H9 (cell line): ENCODE measurements around the gene ZNF566. TPM values are rescaled to one million over a fixed set of nuclear protein-coding genes. Genes with fewer than 3 reads are reported as not detected.

Source experiments
- DNase-seq: peaks from one replicate; pipeline ENCODE4 v3.0.0-alpha.2; 2017
- H2AFZ ChIP-seq: one replicate; pipeline ENCODE4 v1.6.1; 2013; ENCODE audit warnings: mild to moderate bottlenecking, low read length, control low read depth, moderate library complexity
- H2AK5ac ChIP-seq: 2 replicates; pipeline ENCODE4 v1.6.1; 2013; ENCODE audit warnings: low read length, control low read depth, mixed read lengths; ENCODE audit not compliant: insufficient read length
- H2BK120ac ChIP-seq: one replicate; pipeline ENCODE4 v1.6.1; 2013; ENCODE audit warnings: low read depth, mild to moderate bottlenecking, low read length, control low read depth, inconsistent platforms; ENCODE audit not compliant: poor library complexity, severe bottlenecking
- H2BK12ac ChIP-seq: 2 replicates; pipeline ENCODE4 v1.6.1; 2013; ENCODE audit warnings: low read length, control low read depth, mixed read lengths, low read depth; ENCODE audit not compliant: insufficient read length
- H2BK15ac ChIP-seq: 2 replicates; pipeline ENCODE4 v1.6.1; 2013; ENCODE audit warnings: low read depth, low read length, control low read depth
- H2BK20ac ChIP-seq: one replicate; pipeline ENCODE4 v1.6.1; 2013; ENCODE audit warnings: low read depth, mild to moderate bottlenecking, low read length, control low read depth, inconsistent platforms; ENCODE audit not compliant: poor library complexity, severe bottlenecking
- H2BK5ac ChIP-seq: 2 replicates; pipeline ENCODE4 v1.6.1; 2013; ENCODE audit warnings: low read length, control low read depth, mixed read lengths; ENCODE audit not compliant: insufficient read length
- H3K14ac ChIP-seq: 2 replicates; pipeline ENCODE4 v1.6.1; 2013; ENCODE audit warnings: low read length, control low read depth; ENCODE audit not compliant: insufficient read depth
- H3K18ac ChIP-seq: 2 replicates; pipeline ENCODE4 v1.6.1; 2013; ENCODE audit warnings: low read depth, mild to moderate bottlenecking, mixed read lengths, low read length, control low read depth; ENCODE audit not compliant: insufficient read length
- H3K23ac ChIP-seq: 2 replicates; pipeline ENCODE4 v1.6.1; 2013; ENCODE audit warnings: low read length, control low read depth, mixed read lengths, low read depth; ENCODE audit not compliant: insufficient read length
- H3K23me2 ChIP-seq: 2 replicates; pipeline ENCODE4 v1.6.1; 2013; ENCODE audit warnings: low read depth, mild to moderate bottlenecking, mixed read lengths, low read length, control low read depth; ENCODE audit not compliant: insufficient read length, poor library complexity, severe bottlenecking
- H3K27ac ChIP-seq: 2 replicates; pipeline ENCODE4 v1.5.1; 2013; ENCODE audit warnings: low read length, control low read depth, mixed read lengths, low read depth; ENCODE audit not compliant: insufficient read length
- H3K27me3 ChIP-seq: 2 replicates; pipeline ENCODE4 v1.6.1; 2013; ENCODE audit warnings: low read length, control low read depth, inconsistent platforms; ENCODE audit not compliant: insufficient read depth
- H3K4ac ChIP-seq: 2 replicates; pipeline ENCODE4 v1.6.1; 2013; ENCODE audit warnings: low read depth, mild to moderate bottlenecking, control low read depth, inconsistent platforms, low read length, moderate library complexity
- H3K4me1 ChIP-seq: 2 replicates; pipeline ENCODE4 v1.6.1; 2013; ENCODE audit warnings: low read length, control low read depth, inconsistent platforms; ENCODE audit not compliant: insufficient read depth
- H3K4me2 ChIP-seq: 2 replicates; pipeline ENCODE4 v1.6.1; 2013; ENCODE audit warnings: low read length, control low read depth, mixed read lengths; ENCODE audit not compliant: insufficient read length, insufficient read depth
- H3K56ac ChIP-seq: 2 replicates; pipeline ENCODE4 v1.6.1; 2013; ENCODE audit warnings: low read depth, mild to moderate bottlenecking, mixed read lengths, low read length, control low read depth; ENCODE audit not compliant: insufficient read length
- H3K79me1 ChIP-seq: 2 replicates; pipeline ENCODE4 v1.6.1; 2013; ENCODE audit warnings: low read depth, mild to moderate bottlenecking, moderate library complexity, low read length, control low read depth, inconsistent platforms; ENCODE audit not compliant: insufficient read depth, poor library complexity, severe bottlenecking
- H3K79me2 ChIP-seq: 2 replicates; pipeline ENCODE4 v1.6.1; 2013; ENCODE audit warnings: low read length, control low read depth, inconsistent platforms; ENCODE audit not compliant: insufficient read depth
- H3K9ac ChIP-seq: 2 replicates; pipeline ENCODE4 v1.6.1; 2013; ENCODE audit warnings: low read length, control low read depth, mixed read lengths; ENCODE audit not compliant: insufficient read length; ENCODE audit errors: extremely low read depth
- H3K9me3 ChIP-seq: one replicate; pipeline ENCODE4 v1.6.1; 2013; ENCODE audit warnings: low read depth, low read length, inconsistent platforms; ENCODE audit not compliant: control insufficient read depth
- H3T11ph ChIP-seq: one replicate; pipeline ENCODE4 v1.6.1; 2013; ENCODE audit warnings: mild to moderate bottlenecking, low read length, control low read depth, inconsistent platforms
- H4K20me1 ChIP-seq: one replicate; pipeline ENCODE4 v1.6.1; 2013; ENCODE audit not compliant: control insufficient read depth, insufficient read length, insufficient read depth
- H4K5ac ChIP-seq: 2 replicates; pipeline ENCODE4 v1.6.1; 2013; ENCODE audit warnings: low read depth, mild to moderate bottlenecking, mixed read lengths, low read length, control low read depth; ENCODE audit not compliant: insufficient read length
- H4K8ac ChIP-seq: replicated peaks from 2 replicates; pipeline ENCODE4 v1.6.1; 2013; ENCODE audit warnings: low read length, control low read depth, mixed read lengths, low read depth; ENCODE audit not compliant: insufficient read length
- H4K91ac ChIP-seq: 2 replicates; pipeline ENCODE4 v1.6.1; 2013; ENCODE audit warnings: low read depth, mild to moderate bottlenecking, moderate library complexity, mixed read lengths, low read length, control low read depth; ENCODE audit not compliant: insufficient read length
- H3K27ac Mint-ChIP-seq, 3 experiments: 2 replicates in 2 of 3; 3 replicates in 1 of 3; pipeline ENCODE4 v1.8.0; 2020 to 2021; ENCODE audit warnings: mixed read lengths in 3 of 3, mild to moderate bottlenecking in 1 of 3, moderate library complexity in 1 of 3
- H3K27me3 Mint-ChIP-seq: 2 replicates; pipeline ENCODE4 v1.8.0; 2021; ENCODE audit warnings: low read depth, mild to moderate bottlenecking, moderate library complexity, mixed read lengths
- H3K36me3 Mint-ChIP-seq, 3 experiments: 2 replicates in 2 of 3; 3 replicates in 1 of 3; pipeline ENCODE4 v1.8.0; 2020 to 2021; ENCODE audit warnings: low read depth in 3 of 3, mixed read lengths in 3 of 3; ENCODE audit not compliant: insufficient read depth in 1 of 3
- H3K4me1 Mint-ChIP-seq, 2 experiments: 2 replicates each; pipeline ENCODE4 v1.8.0; 2020; ENCODE audit warnings: mixed read lengths in 2 of 2
- H3K4me3 Mint-ChIP-seq, 2 experiments: 2 replicates in 1 of 2; 3 replicates in 1 of 2; pipeline ENCODE4 v1.8.0; 2020 to 2021; ENCODE audit warnings: mild to moderate bottlenecking in 2 of 2, mixed read lengths in 2 of 2, moderate library complexity in 1 of 2
- H3K9me3 Mint-ChIP-seq, 2 experiments: 2 replicates in 1 of 2; 3 replicates in 1 of 2; pipeline ENCODE4 v1.8.0; 2020; ENCODE audit warnings: mild to moderate bottlenecking in 2 of 2, mixed read lengths in 2 of 2, moderate library complexity in 1 of 2
- WGBS: extraction: QIAGEN DNeasy Blood & Tissue Kit; methylation state at CpG from one replicate; pipeline ENCODE4 v1.1.7; 2013; ENCODE audit warnings: missing lambda C conversion rate, low lambda C conversion rate, mixed read lengths; ENCODE audit not compliant: insufficient read length; ENCODE audit errors: extremely low coverage; 5-methylcytosine and 5-hydroxymethylcytosine counted together
- total RNA-seq: library from RNA; stranded (reverse); gene quantifications from 2 replicates; pipeline ENCODE4 v1.2.1, GENCODE V29; 2021
- TF ChIP-seq, protein P1 (sequence below): fragments of 200-600 bp; sonication (generic); conservative IDR thresholded peaks from 3 replicates; pipeline ENCODE4 v1.8.0; 2021; ENCODE audit warnings: antibody characterized with exemption, mild to moderate bottlenecking

ZNF566 gene
- total RNA-seq, 1 experiment from 2014 or later, result 18.0 TPM

DNA sequence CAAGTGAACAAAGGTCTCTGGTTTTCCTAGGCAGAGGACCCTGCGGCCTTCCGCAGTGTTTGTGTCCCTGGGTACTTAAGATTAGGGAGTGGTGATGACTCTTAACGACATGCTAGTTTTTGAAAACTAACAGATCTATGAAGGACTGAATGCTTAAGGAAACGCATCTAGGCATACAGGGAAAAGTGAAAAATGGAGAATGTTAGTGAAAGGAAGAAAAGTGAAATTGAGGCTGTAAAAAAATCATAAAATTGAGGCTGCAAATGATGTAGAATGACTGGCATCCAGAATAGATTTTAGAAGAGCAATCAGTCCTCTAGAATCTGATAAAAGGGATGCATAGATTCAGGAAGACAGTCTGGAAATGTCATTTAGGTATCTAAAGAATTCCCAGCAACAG is 35.3 kb upstream of the ZNF566 start:
- H3K4me1 Mint-ChIP-seq, result peaks cover 14% of the 10 kb centered on the region in 2 experiments
- Histone ChIP-seq H3K27ac (no peak overlapping the region), H3K4me1 (0 out of 2 replicates have a peak, but pooled peaks cover 3% of the 10 kb centered on the region), H4K91ac (no peak overlapping the region), H4K8ac (no peak overlapping the region), H3K23me2 (peaks cover 7% of the 10 kb centered on the region), H3K9ac (no peak overlapping the region), H2AK5ac (no peak overlapping the region), H2AFZ (no peak overlapping the region), H3T11ph (no peak overlapping the region), H3K27me3 (no peaks in the 10 kb centered on the region), H3K4ac (no peak overlapping the region), H3K23ac (no peak overlapping the region), H2BK12ac (no peak overlapping the region), H2BK20ac (no peak overlapping the region), H2BK5ac (no peak overlapping the region), H3K79me1 (no peaks in the 10 kb centered on the region), H3K9me3 (peaks cover 5% of the 10 kb centered on the region), H4K20me1 (no peaks in the 10 kb centered on the region), H2BK120ac (no peak overlapping the region), H3K56ac (no peak overlapping the region), H3K18ac (no peak overlapping the region), H2BK15ac (no peak overlapping the region), H3K14ac (no peak overlapping the region), H3K4me2 (no peak overlapping the region), H4K5ac (no peak overlapping the region), H3K79me2 (peaks cover 10% of the 10 kb centered on the region)
- peak overlapping the region in 1 of 2 experiments; percentile 17; a peak in 1 of 5 replicates for H3K4me3 Mint-ChIP-seq
- H3K27ac Mint-ChIP-seq, result no peak overlapping the region; a peak in 1 of 7 replicates
- H3K9me3 Mint-ChIP-seq, result peaks cover 32 to 66% of the 10 kb centered on the region in 2 experiments
- H3K27me3 Mint-ChIP-seq, result no peaks in the 10 kb centered on the region
- TF ChIP-seq, protein P1, sequence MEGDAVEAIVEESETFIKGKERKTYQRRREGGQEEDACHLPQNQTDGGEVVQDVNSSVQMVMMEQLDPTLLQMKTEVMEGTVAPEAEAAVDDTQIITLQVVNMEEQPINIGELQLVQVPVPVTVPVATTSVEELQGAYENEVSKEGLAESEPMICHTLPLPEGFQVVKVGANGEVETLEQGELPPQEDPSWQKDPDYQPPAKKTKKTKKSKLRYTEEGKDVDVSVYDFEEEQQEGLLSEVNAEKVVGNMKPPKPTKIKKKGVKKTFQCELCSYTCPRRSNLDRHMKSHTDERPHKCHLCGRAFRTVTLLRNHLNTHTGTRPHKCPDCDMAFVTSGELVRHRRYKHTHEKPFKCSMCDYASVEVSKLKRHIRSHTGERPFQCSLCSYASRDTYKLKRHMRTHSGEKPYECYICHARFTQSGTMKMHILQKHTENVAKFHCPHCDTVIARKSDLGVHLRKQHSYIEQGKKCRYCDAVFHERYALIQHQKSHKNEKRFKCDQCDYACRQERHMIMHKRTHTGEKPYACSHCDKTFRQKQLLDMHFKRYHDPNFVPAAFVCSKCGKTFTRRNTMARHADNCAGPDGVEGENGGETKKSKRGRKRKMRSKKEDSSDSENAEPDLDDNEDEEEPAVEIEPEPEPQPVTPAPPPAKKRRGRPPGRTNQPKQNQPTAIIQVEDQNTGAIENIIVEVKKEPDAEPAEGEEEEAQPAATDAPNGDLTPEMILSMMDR, result no peak
- H3K36me3 Mint-ChIP-seq, result peaks cover 55 to 72% (median 62%) of the 10 kb centered on the region in 3 experiments
- WGBS, result no CpG with 5 or more reads among the region's 4 CpGs
- DNase-seq, result no peak
